CD4-positive, alpha-beta T cell treated with Interleukin-10 for 1 hour (primary cell): ENCODE data around the gene TMEM175.

Experiments used
- DNase-seq: peaks from one replicate; pipeline ENCODE4 v3.0.0-alpha.2; 2020

The TMEM175 gene, protein sequence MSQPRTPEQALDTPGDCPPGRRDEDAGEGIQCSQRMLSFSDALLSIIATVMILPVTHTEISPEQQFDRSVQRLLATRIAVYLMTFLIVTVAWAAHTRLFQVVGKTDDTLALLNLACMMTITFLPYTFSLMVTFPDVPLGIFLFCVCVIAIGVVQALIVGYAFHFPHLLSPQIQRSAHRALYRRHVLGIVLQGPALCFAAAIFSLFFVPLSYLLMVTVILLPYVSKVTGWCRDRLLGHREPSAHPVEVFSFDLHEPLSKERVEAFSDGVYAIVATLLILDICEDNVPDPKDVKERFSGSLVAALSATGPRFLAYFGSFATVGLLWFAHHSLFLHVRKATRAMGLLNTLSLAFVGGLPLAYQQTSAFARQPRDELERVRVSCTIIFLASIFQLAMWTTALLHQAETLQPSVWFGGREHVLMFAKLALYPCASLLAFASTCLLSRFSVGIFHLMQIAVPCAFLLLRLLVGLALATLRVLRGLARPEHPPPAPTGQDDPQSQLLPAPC

DNA sequence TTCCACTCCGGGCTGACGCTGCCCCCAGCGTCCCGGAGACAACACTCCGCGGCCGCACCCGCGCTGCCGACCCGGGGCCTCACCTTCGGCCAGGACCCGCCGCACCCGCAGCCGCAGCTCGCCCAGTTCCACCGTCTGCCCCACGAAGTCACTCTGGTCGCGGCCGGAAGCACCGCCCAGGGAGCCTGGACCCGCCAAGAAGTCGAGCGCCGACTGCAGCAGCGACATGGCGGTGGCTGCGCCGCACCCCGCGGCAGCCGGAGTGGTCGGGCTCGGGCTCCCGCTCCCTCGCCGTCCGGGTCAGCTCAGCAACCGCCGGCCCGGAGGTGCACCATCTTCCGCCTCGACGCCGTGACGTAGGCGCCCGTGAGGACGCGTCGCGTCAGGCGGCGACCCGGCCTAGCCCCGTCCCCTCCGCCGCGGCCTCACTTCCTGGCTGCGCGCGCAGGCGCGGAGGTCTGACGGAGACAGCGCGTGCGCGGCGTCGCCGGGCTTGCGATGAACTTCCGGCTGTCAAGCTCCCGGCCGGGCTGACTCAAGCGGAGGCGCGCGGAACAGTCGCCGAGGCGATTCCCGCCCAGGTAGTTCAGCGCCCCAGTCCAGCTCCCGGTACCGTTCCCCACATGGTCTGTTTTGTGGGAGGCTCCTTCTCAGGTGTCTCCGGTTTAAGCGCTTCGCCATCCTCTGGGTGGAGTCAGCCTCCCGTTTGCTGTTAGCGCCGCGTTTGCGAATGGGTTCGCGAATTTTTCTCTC, at the start of gene TMEM175, which contains the start of gene GAK:
TSS of gene TMEM175 (plus strand) at position 501 of the 753 bp plus-strand sequence. CDS start 15,280 bp downstream, outside the sequence.
TSS of gene GAK (minus strand) at position 357 of the 753 bp plus-strand sequence. CDS start at position 228, 129 bp downstream.
- DNase-seq = peak; percentile 97

GRCh38 chr4:882646-883045, 49.6 kb upstream of the TMEM175 start:
- no peak for DNase-seq

DNA sequence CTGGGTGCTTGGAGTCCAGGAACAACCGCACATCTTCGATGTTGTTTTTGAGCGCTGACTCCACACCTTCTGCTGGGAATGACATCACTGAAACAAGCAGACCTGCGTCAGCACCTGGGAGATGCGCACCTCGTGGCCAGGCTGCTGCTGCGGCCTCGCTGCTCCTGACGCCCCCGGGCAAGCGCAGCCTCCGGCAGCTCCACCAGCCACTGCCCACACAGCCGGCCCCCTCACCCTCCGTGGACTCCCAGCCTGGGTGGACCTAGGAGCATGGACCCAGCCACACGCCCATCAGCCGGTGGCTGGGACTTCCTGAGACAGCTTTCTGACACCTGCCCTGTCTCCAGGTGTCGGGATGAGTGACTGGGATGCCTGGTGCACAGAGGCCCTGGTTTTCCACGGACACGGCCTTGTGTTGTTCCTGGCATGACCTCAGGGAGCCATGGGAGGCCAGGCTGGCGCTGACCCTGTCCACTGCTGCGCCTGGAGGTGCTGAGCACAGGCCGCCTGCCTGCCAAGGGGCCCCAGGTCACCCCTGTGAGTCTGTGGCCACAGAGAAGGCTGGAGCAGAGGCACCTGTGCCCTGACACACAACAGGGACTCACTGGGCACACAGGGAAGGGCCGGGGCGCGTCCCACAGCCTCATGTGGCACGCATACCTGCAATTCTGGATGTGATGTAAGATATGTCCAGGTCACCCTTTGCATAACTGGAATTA, 48.7 kb upstream of the TMEM175 start:
- no peak for DNase-seq

- DNase-seq = no peak
Observed at GRCh38 chr4:884259-884658, 48.0 kb upstream of the TMEM175 start.

GRCh38 chr4:884896-885295, 47.4 kb upstream of the TMEM175 start:
- DNase-seq = no peak

DNA sequence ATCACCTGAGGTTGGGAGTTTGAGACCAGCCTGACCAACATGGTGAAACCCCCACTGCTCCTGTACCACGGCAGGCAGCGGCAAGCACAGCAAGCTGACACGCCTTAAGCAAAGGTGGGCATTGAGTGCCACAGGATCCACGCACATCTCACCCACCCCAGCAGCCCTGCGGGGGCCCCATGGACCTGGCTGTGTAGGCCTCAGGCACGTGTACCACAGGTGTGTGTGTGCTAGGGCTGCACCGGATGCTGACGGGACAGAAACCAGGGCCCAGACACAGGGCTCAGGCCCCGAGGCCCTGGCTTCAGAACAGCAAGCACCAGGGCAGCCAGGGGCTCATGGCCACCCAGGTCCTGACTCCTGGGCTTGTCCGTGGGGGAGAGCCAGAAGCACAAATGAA, 46.9 kb upstream of the TMEM175 start:
- DNase-seq = no peak

DNA sequence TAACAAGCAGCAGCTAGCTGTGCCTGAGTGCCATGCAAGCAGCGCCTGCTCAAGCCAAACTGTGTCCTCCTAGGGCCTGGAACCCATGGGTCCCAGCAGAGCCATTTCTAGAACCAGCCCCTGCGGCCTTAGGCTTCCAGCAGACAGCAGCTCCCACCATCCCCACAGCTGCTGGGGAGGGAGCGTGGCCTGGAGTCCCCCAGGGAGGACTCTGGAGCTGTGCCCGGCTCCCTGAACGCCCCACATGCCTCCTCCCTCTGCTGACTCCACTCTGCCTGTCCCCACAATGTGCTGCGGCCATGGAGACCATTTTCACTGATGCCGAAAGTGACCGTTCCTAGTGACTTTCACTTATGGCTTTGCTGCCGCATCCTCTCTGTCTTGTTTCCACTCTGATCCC, 46.0 kb upstream of the TMEM175 start:
- no peak for DNase-seq

- no peak for DNase-seq
Observed at GRCh38 chr4:887034-887763, 45.1 kb upstream of the TMEM175 start.

- DNase-seq = no peak
Observed at GRCh38 chr4:888029-888428, 44.2 kb upstream of the TMEM175 start.

DNA sequence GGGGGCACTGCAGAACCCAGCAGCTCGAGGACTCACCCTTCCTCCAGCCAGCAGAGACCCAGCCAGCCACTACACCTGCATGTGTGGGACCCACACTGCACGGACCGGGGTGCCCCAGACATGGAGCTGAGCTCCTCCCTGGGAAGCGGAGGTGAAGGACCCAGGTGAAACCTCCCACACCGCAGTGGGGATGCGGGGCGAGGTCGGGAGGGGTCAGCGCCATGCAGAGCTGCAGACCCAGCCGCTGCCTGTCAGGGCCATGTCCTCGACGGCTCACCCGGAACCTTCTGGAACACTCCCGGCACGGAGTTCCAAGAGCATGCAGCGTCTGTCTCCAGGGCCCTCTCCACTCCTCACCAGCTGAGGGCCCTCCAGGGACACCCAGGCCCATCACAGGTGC, 42.7 kb upstream of the TMEM175 start:
- no peak for DNase-seq

- no peak for DNase-seq
Observed at GRCh38 chr4:890036-890695, 42.1 kb upstream of the TMEM175 start.

DNA sequence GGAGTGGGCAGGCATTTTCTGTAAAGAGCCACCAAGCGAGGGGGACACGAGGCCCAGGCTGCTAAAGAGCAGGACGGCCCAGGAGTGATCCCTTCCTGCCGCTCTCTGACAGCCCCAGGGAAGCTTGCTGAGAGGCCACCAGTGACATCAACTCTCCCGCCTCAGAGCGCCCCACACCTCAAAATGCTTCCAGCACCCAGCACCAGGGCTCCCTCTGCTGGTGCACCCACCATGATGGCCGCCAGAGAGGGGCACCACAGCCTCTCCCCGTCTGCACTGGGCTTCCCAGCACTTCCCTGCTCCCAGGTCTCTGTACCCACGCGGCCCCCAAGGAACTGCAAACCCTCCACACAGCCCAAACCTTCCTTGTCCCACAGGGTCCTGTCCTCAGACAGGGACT, 40.5 kb upstream of the TMEM175 start:
- no peak for DNase-seq

DNA sequence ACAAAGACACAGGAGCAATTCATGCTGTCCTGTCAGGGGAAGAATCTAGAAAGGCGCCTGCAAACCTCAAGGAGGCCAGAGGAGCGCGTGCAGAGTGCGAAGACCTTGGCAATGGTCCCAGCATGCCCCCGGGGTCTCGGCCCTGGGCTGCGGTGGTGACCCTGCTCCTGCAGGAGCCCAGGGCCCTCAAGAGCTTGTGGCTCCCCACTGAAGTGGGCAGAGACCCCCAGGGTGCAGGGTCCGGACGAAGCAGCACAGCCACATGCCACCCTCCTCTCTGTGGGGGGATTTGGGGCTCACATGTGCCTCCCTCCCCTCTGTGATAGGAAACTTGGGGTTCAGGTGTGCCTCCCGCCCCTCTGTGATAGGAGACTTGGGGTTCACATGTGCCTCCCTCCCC, 39.5 kb upstream of the TMEM175 start:
- DNase-seq = no peak

GRCh38 chr4:893276-893994, 38.8 kb upstream of the TMEM175 start:
- DNase-seq = no peak

DNA sequence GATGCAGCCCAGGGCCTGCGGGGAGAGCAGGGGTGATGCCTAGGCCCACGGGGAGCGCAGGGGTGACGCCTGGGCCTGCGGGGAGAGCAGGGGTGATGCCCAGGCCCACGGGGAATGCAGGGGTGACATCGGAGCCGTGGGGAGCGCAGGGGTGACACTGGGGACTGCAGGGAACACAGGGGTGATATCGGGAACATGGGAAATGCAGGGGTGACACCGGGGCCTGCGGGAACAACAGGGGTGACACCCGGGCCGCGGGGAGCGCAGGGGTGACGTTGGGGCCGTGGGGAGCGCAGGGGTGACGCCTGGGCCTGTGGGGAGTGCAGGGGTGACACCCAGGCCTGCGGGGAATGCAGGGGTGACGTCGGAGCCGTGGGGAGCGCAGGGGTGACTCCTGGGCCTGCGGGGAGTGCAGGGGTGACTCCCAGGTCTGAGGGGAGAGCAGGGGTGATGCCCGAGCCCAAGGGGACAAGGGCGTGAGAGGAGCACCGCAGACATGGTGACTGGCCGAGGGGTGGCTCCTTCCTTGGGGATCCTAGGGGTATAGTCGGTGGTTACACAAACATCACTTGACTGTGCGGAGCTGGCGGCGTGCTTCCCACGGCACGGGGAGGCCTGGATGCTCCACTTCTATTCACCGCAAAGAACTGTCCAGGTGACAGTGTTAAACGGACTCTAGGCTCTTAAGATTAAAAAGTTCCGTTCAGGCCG, 38.1 kb upstream of the TMEM175 start:
- DNase-seq = no peak

DNA sequence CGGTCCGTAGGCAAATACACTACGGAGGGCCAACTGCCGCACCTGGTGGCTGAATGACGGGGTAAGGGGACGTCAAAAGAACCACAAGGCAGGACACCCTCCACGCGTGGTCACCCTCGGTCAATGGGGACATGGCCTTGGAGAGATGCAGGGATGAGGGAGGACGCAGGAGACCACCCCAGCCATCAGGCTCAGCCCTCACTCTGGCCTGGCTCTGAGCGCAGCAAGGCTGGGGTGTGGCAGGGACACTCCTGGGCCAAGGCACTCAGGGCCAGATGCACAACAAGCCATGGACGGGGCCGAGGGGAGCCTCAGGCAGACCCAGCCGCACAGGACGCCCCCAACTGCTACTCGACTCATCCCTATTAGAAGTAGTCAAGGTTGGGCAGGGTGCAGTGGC, 36.7 kb upstream of the TMEM175 start:
- DNase-seq = no peak

- no peak for DNase-seq
Observed at GRCh38 chr4:896216-896615, 36.0 kb upstream of the TMEM175 start.

DNA sequence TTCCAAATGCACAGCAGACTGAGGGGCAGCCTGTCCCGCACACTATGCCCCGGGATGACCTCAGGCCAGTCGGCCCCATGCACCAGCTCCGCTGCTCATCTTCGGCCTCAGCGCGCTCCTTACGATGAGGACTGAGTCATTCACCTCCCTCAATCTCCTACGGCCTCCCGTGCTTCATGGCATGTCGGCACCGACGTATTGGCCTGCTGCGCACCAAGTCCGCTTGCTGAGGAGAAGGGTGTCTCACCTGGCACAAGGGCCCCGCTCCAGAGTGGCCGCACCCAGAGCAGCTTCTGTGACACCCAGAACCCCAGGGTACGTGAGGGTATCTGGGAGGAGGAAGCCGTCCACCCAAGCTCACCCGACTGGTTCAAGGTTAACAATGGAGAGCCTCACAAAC, 35.6 kb upstream of the TMEM175 start:
- DNase-seq = no peak

DNA sequence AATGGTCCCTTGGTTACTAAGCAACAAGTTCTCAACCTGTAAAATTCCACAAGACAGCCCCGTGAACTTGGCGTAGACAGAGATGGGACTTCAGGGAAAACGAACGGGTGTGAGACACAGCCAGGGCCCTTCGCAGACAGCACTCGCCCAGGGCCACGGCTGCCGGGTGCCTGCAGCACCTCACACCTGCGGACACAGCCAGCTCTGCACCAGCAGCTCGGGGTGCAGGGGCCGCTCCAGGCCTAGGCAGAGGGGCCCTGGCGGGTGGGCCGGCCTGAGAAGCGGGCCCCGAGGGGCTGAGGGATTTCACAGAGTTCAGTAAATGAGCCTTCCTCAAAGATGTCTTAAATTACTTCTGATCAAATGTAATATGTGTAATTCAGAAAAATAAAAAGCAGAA, 34.1 kb upstream of the TMEM175 start:
- no peak for DNase-seq

GRCh38 chr4:898869-899555, 33.2 kb upstream of the TMEM175 start:
- no peak for DNase-seq
